H1 (cell line): ENCODE data around the gene RTEL1. TPM values are rescaled to one million over a fixed set of nuclear protein-coding genes. Genes with fewer than 3 reads are reported as not detected.

ENCODE experiments used
- CTCF ChIA-PET: fragments of 300-600 bp; sonication (Branson Sonifier 250); formaldehyde crosslinking; loops from one replicate; lab custom pipeline; 2021; ENCODE audit not compliant: partially characterized antibody; lab: Charles Lee
- POLR2A ChIA-PET: fragments of 300-600 bp; sonication (Branson Sonifier 250); formaldehyde crosslinking; loops from one replicate; lab custom pipeline; 2021; ENCODE audit warnings: inconsistent platforms; ENCODE audit not compliant: partially characterized antibody; lab: Charles Lee
- DNase-seq, 2 experiments: peaks; one replicate each; pipeline versions ENCODE4 v3.0.0 to v3.0.0-alpha.2; 2010 to 2022; ENCODE audit warnings: low spot score in 2 of 2, low read depth in 1 of 2, mixed read lengths in 1 of 2
- FAIRE-seq: peaks from 2 replicates; lab custom pipeline; 2011; peaks lifted over from hg19 to GRCh38; lab: Jason Lieb, UNC
- H2AFZ ChIP-seq: 2 replicates; pipeline ENCODE4 v1.8.1; 2012; ENCODE audit warnings: low read length, inconsistent platforms
- H2AK5ac ChIP-seq: 2 replicates; pipeline ENCODE4 v1.6.1; 2013; ENCODE audit warnings: low read depth, low read length
- H2BK120ac ChIP-seq: replicated peaks from 2 replicates; pipeline ENCODE3; 2013; ENCODE audit warnings: low read depth, low read length, inconsistent platforms
- H2BK12ac ChIP-seq: 2 replicates; pipeline ENCODE4 v1.6.1; 2013; ENCODE audit warnings: low read depth, low read length
- H2BK15ac ChIP-seq: 2 replicates; pipeline ENCODE4 v1.6.1; 2013; ENCODE audit warnings: low read length
- H2BK20ac ChIP-seq: 2 replicates; pipeline ENCODE4 v1.6.1; 2013; ENCODE audit warnings: low read length
- H2BK5ac ChIP-seq: 2 replicates; pipeline ENCODE4 v1.6.1; 2013; ENCODE audit warnings: low read depth, low read length
- H3K14ac ChIP-seq: 2 replicates; pipeline ENCODE4 v1.6.1; 2013; ENCODE audit warnings: inconsistent platforms; ENCODE audit not compliant: insufficient read length
- H3K18ac ChIP-seq: 2 replicates; pipeline ENCODE4 v1.6.1; 2013; ENCODE audit warnings: low read length; ENCODE audit errors: extremely low read depth
- H3K23ac ChIP-seq: 2 replicates; pipeline ENCODE4 v1.6.1; 2013; ENCODE audit warnings: inconsistent platforms; ENCODE audit not compliant: insufficient read length
- H3K23me2 ChIP-seq: 2 replicates; pipeline ENCODE4 v1.6.1; 2013; ENCODE audit warnings: low read depth, low read length
- H3K27ac ChIP-seq: 2 replicates; pipeline ENCODE4 v1.6.1; 2011; ENCODE audit warnings: low read depth, low read length, inconsistent platforms
- H3K27me3 ChIP-seq, 4 experiments: replicated peaks in 1 of 4; 1 replicate in 1 of 4; 2 replicates in 3 of 4; pipeline versions ENCODE4 v1.6.1 to v1.8.1; 2011 to 2013; ENCODE audit warnings: low read length in 3 of 4, mild to moderate bottlenecking in 3 of 4, inconsistent platforms in 2 of 4, mixed read lengths in 2 of 4, moderate library complexity in 1 of 4; ENCODE audit not compliant: control insufficient read depth in 3 of 4, insufficient read depth in 3 of 4; ENCODE audit errors: extremely low read depth in 1 of 4
- H3K36me3 ChIP-seq, 4 experiments: 2 replicates each; pipeline versions ENCODE4 v1.6.1 to v1.8.1; 2011 to 2013; ENCODE audit warnings: mild to moderate bottlenecking in 4 of 4, low read length in 3 of 4, moderate library complexity in 2 of 4, control low read depth in 1 of 4, inconsistent platforms in 1 of 4; ENCODE audit not compliant: insufficient read depth in 4 of 4, control insufficient read depth in 2 of 4
- H3K4ac ChIP-seq: replicated peaks from 2 replicates; pipeline ENCODE3; 2013; ENCODE audit warnings: low read length, low read depth, mixed read lengths, inconsistent platforms; ENCODE audit not compliant: insufficient read length
- H3K4me1 ChIP-seq, 4 experiments: replicated peaks in 1 of 4; 1 replicate in 1 of 4; 2 replicates in 3 of 4; pipeline versions ENCODE4 v1.6.1 to v1.8.1; 2011 to 2013; ENCODE audit warnings: low read length in 3 of 4, inconsistent platforms in 2 of 4, mixed read lengths in 1 of 4; ENCODE audit not compliant: insufficient read depth in 4 of 4, control insufficient read depth in 3 of 4
- H3K4me2 ChIP-seq, 2 experiments: 2 replicates each; pipeline versions ENCODE4 v1.6.1 to v1.8.1; 2011 to 2013; ENCODE audit warnings: low read depth in 2 of 2, low read length in 2 of 2, control low read depth in 1 of 2, inconsistent platforms in 1 of 2, mild to moderate bottlenecking in 1 of 2; ENCODE audit not compliant: insufficient read depth in 1 of 2
- H3K4me3 ChIP-seq, 4 experiments: fragments of 200-600, 300-600 bp in 1 of 4; sonication (generic), shearing (Covaris generic), sonication (Bioruptor Twin) in 1 of 4; 2 replicates each; pipeline versions ENCODE4 v1.5.1 to v1.8.1; 2011 to 2016; ENCODE audit warnings: low read length in 4 of 4, low read depth in 3 of 4, control low read depth in 2 of 4, inconsistent platforms in 2 of 4, mild to moderate bottlenecking in 2 of 4, mixed read lengths in 1 of 4, moderate library complexity in 1 of 4; ENCODE audit not compliant: insufficient read depth in 2 of 4; ENCODE audit errors: extremely low read depth in 1 of 4
- H3K56ac ChIP-seq: replicated peaks from 2 replicates; pipeline ENCODE3; 2013; ENCODE audit warnings: low read depth, mild to moderate bottlenecking, mixed read lengths, low read length, inconsistent platforms; ENCODE audit not compliant: insufficient read length
- H3K79me1 ChIP-seq: 2 replicates; pipeline ENCODE4 v1.6.1; 2013; ENCODE audit warnings: low read depth, low read length, control low read depth
- H3K79me2 ChIP-seq, 2 experiments: 2 replicates each; pipeline versions ENCODE4 v1.6.1 to v1.8.1; 2012 to 2013; ENCODE audit warnings: low read length in 2 of 2, mild to moderate bottlenecking in 2 of 2, inconsistent platforms in 1 of 2; ENCODE audit not compliant: insufficient read depth in 2 of 2, control insufficient read depth in 1 of 2
- H3K9ac ChIP-seq, 4 experiments: replicated peaks in 1 of 4; 1 replicate in 1 of 4; 2 replicates in 3 of 4; pipeline versions ENCODE4 v1.6.1 to v1.8.1; 2011 to 2013; ENCODE audit warnings: low read depth in 3 of 4, low read length in 3 of 4, control low read depth in 2 of 4, mild to moderate bottlenecking in 2 of 4, moderate library complexity in 2 of 4, inconsistent platforms in 1 of 4; ENCODE audit errors: extremely low read depth in 1 of 4
- H3K9me3 ChIP-seq, 2 experiments: 2 replicates each; pipeline versions ENCODE4 v1.6.1 to v1.8.1; 2012 to 2013; ENCODE audit warnings: mild to moderate bottlenecking in 2 of 2, moderate library complexity in 2 of 2, control low read depth in 1 of 2, inconsistent platforms in 1 of 2, low read depth in 1 of 2, low read length in 1 of 2, mixed read lengths in 1 of 2; ENCODE audit not compliant: insufficient read depth in 2 of 2
- H4K20me1 ChIP-seq, 2 experiments: replicated peaks in 1 of 2; 2 replicates each; pipeline versions ENCODE3 to v1.8.1; 2011 to 2013; ENCODE audit warnings: inconsistent platforms in 2 of 2, low read length in 2 of 2, mild to moderate bottlenecking in 1 of 2; ENCODE audit not compliant: insufficient read depth in 2 of 2, control insufficient read depth in 1 of 2
- H4K5ac ChIP-seq: 2 replicates; pipeline ENCODE4 v1.6.1; 2013; ENCODE audit warnings: low read length, low read depth, mixed read lengths, inconsistent platforms; ENCODE audit not compliant: insufficient read length
- H4K8ac ChIP-seq: 2 replicates; pipeline ENCODE4 v1.8.0; 2013; ENCODE audit warnings: mild to moderate bottlenecking, moderate library complexity, low read length, inconsistent platforms; ENCODE audit not compliant: insufficient read depth; ENCODE audit errors: extremely low read depth
- H4K91ac ChIP-seq: replicated peaks from 2 replicates; pipeline ENCODE3; 2013; ENCODE audit warnings: low read length, mixed read lengths, inconsistent platforms; ENCODE audit not compliant: insufficient read length
- CBX8 ChIP-seq: fragments of 300-800, 300-1000 bp; sonication (generic); IDR thresholded peaks from 2 replicates; pipeline ENCODE4 v1.7.1; 2016; ENCODE audit warnings: low read depth, low read length, borderline replicate concordance
- CHD1 ChIP-seq: IDR thresholded peaks from 2 replicates; pipeline ENCODE4 v1.6.1; 2012; ENCODE audit warnings: low read depth, low read length, improper control_type of control experiment
- GABPA ChIP-seq: IDR thresholded peaks from 2 replicates; pipeline ENCODE4 v1.6.1; 2011; ENCODE audit warnings: mild to moderate bottlenecking, low read length, moderate library complexity, borderline replicate concordance; ENCODE audit not compliant: insufficient read depth
- RBBP5 ChIP-seq: IDR thresholded peaks from 2 replicates; pipeline ENCODE4 v1.7.1; 2012; ENCODE audit warnings: low read depth, mild to moderate bottlenecking, inconsistent platforms, low read length, moderate library complexity, borderline replicate concordance
- RXRA ChIP-seq: IDR thresholded peaks from 2 replicates; pipeline ENCODE4 v1.6.1; 2011; ENCODE audit warnings: low read depth, mild to moderate bottlenecking, low read length, moderate library complexity; ENCODE audit not compliant: insufficient read depth
- WGBS, 2 experiments: shearing (Covaris generic) in 1 of 2; methylation state at CpG; one replicate each; pipeline versions ENCODE4 v1.1.6 to v1.1.7; 2013 to 2015; ENCODE audit warnings: low lambda C conversion rate in 2 of 2, mixed read lengths in 2 of 2, inconsistent platforms in 1 of 2, low coverage in 1 of 2, missing lambda C conversion rate in 1 of 2; ENCODE audit not compliant: insufficient replicate concordance in 2 of 2, insufficient coverage in 1 of 2, insufficient read length in 1 of 2; ENCODE audit errors: extremely low coverage in 1 of 2, missing lambda C conversion rate in 1 of 2; 5-methylcytosine and 5-hydroxymethylcytosine counted together
- polyA plus RNA-seq, 7 experiments: library from polyadenylated mRNA; depleted of rRNA in 3 of 7; stranded (reverse) in 5 of 7; unstranded in 2 of 7; fragments of >200 nt in 5 of 7; fragments of 200-250 nt in 2 of 7; gene quantifications; 1 replicate in 5 of 7; 2 replicates in 1 of 7; 4 replicates in 1 of 7; pipeline versions ENCODE4 v1.2.1 to v1.2.3, GENCODE V29; 2011 to 2013; ENCODE audit warnings: missing spikeins in 2 of 7, mixed read lengths in 2 of 7
- total RNA-seq: library from RNA; stranded (reverse); fragmentation: NEBNext Ultra II Directional; extraction: Animal tissue kit (Norgen Biotek cat#: 25700); gene quantifications from 2 replicates; pipeline ENCODE4 v1.2.1, GENCODE V29; 2021
- TF ChIP-seq, protein P1 (sequence below): IDR thresholded peaks from 2 replicates; pipeline ENCODE4 v1.6.1; 2011; ENCODE audit warnings: low read depth, mild to moderate bottlenecking, low read length; ENCODE audit not compliant: insufficient read depth
- TF ChIP-seq, protein P2 (sequence below): IDR thresholded peaks from 2 replicates; pipeline ENCODE4 v1.6.1; 2012; ENCODE audit warnings: inconsistent platforms
- TF ChIP-seq, protein P3 (sequence below): IDR thresholded peaks from 2 replicates; pipeline ENCODE4 v1.6.1; 2012; ENCODE audit warnings: low read length, inconsistent platforms

Gene RTEL1
- total and polyA plus RNA-seq, 2 of the 8 experiments (the other 6 are each of a cell fraction or from before 2014, with no cell fraction given): 16.2 to 37.1 TPM

DNA sequence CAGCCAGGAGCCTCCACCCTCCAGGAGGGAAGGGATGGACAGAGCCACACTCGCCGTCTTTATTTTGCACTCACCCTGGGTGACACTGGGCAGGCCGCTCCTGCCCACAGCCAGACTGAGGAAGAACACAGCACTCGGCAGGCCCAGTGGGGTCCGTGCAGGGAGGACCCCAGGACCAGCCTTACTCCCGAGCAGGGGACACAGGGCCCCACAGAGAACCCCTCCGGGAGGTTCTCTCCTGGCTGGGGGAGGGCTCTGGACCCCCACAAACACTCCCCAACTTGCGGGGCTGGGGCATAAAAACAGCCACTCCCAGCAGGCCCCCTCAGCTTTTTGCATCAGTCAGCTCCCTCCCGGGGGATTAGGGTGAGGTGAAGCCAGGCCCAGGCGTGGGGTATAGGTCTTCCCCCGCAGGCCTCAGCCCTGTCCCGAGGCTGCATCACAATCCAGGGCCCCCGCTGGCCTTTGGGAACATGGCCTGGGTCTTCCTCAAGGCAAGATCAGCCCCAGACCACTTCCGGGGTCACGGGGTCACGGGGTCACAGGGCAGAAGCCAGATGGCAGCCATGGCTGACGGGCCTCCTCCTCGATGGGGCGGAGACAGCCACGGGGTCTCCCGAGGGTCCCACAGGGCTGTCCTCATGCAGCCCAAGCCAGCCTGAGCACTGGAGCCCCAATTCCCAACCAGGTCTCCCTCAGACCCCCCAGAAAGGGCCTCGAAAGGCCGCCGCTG is 41.5 kb downstream of the RTEL1 start:
- Histone ChIP-seq H2BK15ac (no peak overlapping the region), H4K20me1 (peaks cover 2 to 10% of the 10 kb centered on the region in 2 experiments), H3K9me3 (no peaks in the 10 kb centered on the region), H2BK12ac (no peak overlapping the region), H3K23me2 (peaks cover 5% of the 10 kb centered on the region; the same call in 1 of the 2 replicates), H3K14ac (no peak overlapping the region), H3K4me1 (peaks cover 0 to 12% (median 7%) of the 10 kb centered on the region in 4 experiments; a peak in 4 of 7 replicates), H3K18ac (no peak overlapping the region; the same call in none of the 2 replicates), H3K9ac (no peak overlapping the region), H3K23ac (no peak overlapping the region), H2AFZ (no peak overlapping the region), H3K27me3 (no peaks in the 10 kb centered on the region), H2AK5ac (no peak overlapping the region), H4K8ac (peak overlapping the region; percentile 65; the same call in 1 of the 2 replicates), H3K4me3 (no peak overlapping the region), H3K36me3 (peaks cover 0 to 3% (median under 1%) of the 10 kb centered on the region in 4 experiments; a peak in 3 of 8 replicates), H3K56ac (no peak overlapping the region), H3K79me1 (no peaks in the 10 kb centered on the region), H3K79me2 (no peaks in the 10 kb centered on the region), H3K4ac (no peak overlapping the region), H2BK20ac (no peak overlapping the region), H2BK120ac (no peak overlapping the region), H4K5ac (no peak overlapping the region), H2BK5ac (no peak overlapping the region), H3K27ac (no peak overlapping the region), H3K4me2 (no peak overlapping the region), H4K91ac (no peak overlapping the region)
- no peak for DNase-seq
- CTCF ChIA-PET: interaction anchor here (0.7 to 2.2 kb wide), 4 partner anchors 8 to 162 kb away, joined by 3 to 9 read pairs (median 4); partner anchors contain the start of genes ARFRP1 and ZGPAT
- FAIRE-seq: no peak
- POLR2A ChIA-PET: interaction anchor here (0.5 to 4.2 kb wide), 15 partner anchors 9 to 510 kb away, joined by 3 to 31 read pairs (median 4); partner anchors contain the start of genes RTEL1 and UCKL1
- WGBS, 2 experiments: 85% methylated on average over 16 of the region's 24 CpGs; no CpG with 5 or more reads in 1 of the 2 experiments
- TF ChIP-seq, protein P1, sequence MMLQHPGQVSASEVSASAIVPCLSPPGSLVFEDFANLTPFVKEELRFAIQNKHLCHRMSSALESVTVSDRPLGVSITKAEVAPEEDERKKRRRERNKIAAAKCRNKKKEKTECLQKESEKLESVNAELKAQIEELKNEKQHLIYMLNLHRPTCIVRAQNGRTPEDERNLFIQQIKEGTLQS: no peak
- TF ChIP-seq CHD1 (no peak), RBBP5 (no peak), RXRA (no peak), GABPA (no peak), CBX8 (no peak)
- TF ChIP-seq, protein P2, sequence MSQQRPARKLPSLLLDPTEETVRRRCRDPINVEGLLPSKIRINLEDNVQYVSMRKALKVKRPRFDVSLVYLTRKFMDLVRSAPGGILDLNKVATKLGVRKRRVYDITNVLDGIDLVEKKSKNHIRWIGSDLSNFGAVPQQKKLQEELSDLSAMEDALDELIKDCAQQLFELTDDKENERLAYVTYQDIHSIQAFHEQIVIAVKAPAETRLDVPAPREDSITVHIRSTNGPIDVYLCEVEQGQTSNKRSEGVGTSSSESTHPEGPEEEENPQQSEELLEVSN: no peak
- TF ChIP-seq, protein P3, sequence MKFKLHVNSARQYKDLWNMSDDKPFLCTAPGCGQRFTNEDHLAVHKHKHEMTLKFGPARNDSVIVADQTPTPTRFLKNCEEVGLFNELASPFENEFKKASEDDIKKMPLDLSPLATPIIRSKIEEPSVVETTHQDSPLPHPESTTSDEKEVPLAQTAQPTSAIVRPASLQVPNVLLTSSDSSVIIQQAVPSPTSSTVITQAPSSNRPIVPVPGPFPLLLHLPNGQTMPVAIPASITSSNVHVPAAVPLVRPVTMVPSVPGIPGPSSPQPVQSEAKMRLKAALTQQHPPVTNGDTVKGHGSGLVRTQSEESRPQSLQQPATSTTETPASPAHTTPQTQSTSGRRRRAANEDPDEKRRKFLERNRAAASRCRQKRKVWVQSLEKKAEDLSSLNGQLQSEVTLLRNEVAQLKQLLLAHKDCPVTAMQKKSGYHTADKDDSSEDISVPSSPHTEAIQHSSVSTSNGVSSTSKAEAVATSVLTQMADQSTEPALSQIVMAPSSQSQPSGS: no peak
